Peyer's patch (tissue), 4 donors: Measurements from ENCODE around the gene SFTPD. TPM values are rescaled to one million over a fixed set of nuclear protein-coding genes. Genes with fewer than 3 reads are reported as not detected.

ENCODE experiments used
- DNase-seq, 3 donors: peaks; one replicate each; pipeline ENCODE4 v3.0.0-alpha.2; 2017 to 2019
- H3K27ac ChIP-seq, 4 donors: fragments of 200-600 bp; sonication (generic); one replicate each; pipeline ENCODE4 v1.5.1; 2016 to 2019
- H3K27me3 ChIP-seq, 2 donors: fragments of 200-600 bp; sonication (generic); one replicate each; pipeline ENCODE4 v1.5.1; 2019
- H3K36me3 ChIP-seq, 3 donors: fragments of 200-600 bp; sonication (generic); one replicate each; pipeline ENCODE4 v1.5.1; 2016 to 2019
- H3K4me1 ChIP-seq, 4 donors: fragments of 200-600 bp; sonication (generic); one replicate each; pipeline ENCODE4 v1.5.1; 2016 to 2019
- H3K4me3 ChIP-seq, 4 donors: fragments of 200-600 bp; sonication (generic); 1 replicate in 3 of 4; 2 replicates in 1 of 4; pipeline ENCODE4 v1.5.1; 2016 to 2019; ENCODE audit warnings: mild to moderate bottlenecking in 1 of 4
- H3K9me3 ChIP-seq, 4 donors: fragments of 200-600 bp; sonication (generic); one replicate each; pipeline ENCODE4 v1.5.1; 2016 to 2019; ENCODE audit warnings: mild to moderate bottlenecking in 1 of 4
- POLR2A ChIP-seq, 2 donors: fragments of 450-650 bp; IDR thresholded peaks; one replicate each; pipeline ENCODE4 v1.5.1; 2017; ENCODE audit warnings: antibody characterized with exemption in 2 of 2, mild to moderate bottlenecking in 2 of 2, moderate library complexity in 2 of 2
- total RNA-seq, 4 donors: library from RNA; depleted of rRNA; stranded (reverse); fragments of >200 nt; gene quantifications; one replicate each; pipeline ENCODE4 v1.1.0, GENCODE V29; 2016
- TF ChIP-seq, protein P1 (sequence below), 6 experiments: fragments of 450-650 bp in 4 of 6; fragments of 200-600 bp in 2 of 6; sonication (generic) in 1 of 6; IDR thresholded peaks; one replicate each; pipeline ENCODE4 v1.5.1; 2017 to 2019; ENCODE audit warnings: antibody characterized with exemption in 6 of 6, mild to moderate bottlenecking in 3 of 6, moderate library complexity in 1 of 6

Gene SFTPD
- total RNA-seq, 4 donors from 2014 or later = not detected

DNA sequence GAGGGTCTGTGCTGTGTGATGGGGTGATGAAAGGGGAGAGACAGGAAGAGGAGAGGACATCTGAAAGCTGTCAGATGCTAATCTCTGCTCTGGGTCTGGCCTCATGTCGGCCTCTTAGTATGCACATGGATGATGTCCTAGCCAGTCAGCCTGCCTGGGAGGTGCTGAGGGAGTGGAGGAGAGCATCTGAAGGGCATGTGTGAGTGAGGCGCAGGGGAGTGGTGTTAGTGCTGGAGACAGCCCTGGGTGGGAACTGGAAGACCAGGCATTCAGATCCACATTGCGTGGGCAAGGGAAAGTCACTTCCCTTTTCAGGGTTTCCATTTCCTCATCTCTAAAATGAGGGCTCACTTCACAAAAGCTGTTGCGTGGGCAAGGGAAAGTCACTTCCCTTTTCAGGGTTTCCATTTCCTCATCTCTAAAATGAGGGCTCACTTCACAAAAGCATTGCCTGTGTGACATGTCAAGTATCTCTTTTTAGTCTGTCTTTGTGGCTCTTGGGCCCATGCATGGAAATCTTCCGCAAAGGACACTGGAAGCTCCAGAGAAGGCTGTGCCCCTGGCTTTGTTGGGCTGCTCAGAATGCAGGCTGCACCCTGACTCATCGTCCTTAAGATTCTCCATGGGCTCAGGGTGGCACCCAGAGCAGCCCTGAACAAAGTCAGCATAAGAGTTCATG is 10.0 kb downstream of the SFTPD start:
- Histone ChIP-seq H3K36me3 (no peaks in the 10 kb centered on the region), H3K4me1 (peaks cover 0 to 7% (median 3%) of the 10 kb centered on the region in 4 donors), H3K27me3 (no peaks in the 10 kb centered on the region), H3K27ac (peak overlapping the region in 1 of 4 donors; percentile 45), H3K4me3 (no peak overlapping the region), H3K9me3 (no peaks in the 10 kb centered on the region)
- DNase-seq = peak in 2 of 3 donors; percentile 58 to 68
- TF ChIP-seq, protein P1, sequence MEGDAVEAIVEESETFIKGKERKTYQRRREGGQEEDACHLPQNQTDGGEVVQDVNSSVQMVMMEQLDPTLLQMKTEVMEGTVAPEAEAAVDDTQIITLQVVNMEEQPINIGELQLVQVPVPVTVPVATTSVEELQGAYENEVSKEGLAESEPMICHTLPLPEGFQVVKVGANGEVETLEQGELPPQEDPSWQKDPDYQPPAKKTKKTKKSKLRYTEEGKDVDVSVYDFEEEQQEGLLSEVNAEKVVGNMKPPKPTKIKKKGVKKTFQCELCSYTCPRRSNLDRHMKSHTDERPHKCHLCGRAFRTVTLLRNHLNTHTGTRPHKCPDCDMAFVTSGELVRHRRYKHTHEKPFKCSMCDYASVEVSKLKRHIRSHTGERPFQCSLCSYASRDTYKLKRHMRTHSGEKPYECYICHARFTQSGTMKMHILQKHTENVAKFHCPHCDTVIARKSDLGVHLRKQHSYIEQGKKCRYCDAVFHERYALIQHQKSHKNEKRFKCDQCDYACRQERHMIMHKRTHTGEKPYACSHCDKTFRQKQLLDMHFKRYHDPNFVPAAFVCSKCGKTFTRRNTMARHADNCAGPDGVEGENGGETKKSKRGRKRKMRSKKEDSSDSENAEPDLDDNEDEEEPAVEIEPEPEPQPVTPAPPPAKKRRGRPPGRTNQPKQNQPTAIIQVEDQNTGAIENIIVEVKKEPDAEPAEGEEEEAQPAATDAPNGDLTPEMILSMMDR (IDR thresholded peaks at IDR 0.05) = no peak
- no peak for TF ChIP-seq POLR2A (IDR thresholded peaks at IDR 0.05)

GRCh38 chr10:79937701-79938151 is 11.2 kb downstream of the SFTPD start:
- H3K4me3 ChIP-seq = no peak overlapping the region
- no peak for DNase-seq
- H3K27ac ChIP-seq = no peak overlapping the region
- H3K27me3 ChIP-seq = no peaks in the 10 kb centered on the region
- H3K9me3 ChIP-seq = no peaks in the 10 kb centered on the region
- peaks cover 0 to 7% (median 3%) of the 10 kb centered on the region in 4 donors for H3K4me1 ChIP-seq
- no peaks in the 10 kb centered on the region for H3K36me3 ChIP-seq
- no peak for TF ChIP-seq POLR2A (IDR thresholded peaks at IDR 0.05)
- TF ChIP-seq, protein P1 (IDR thresholded peaks at IDR 0.05) = no peak

GRCh38 chr10:79936625-79937615 is 12.0 kb downstream of the SFTPD start:
- no peak overlapping the region for H3K27ac ChIP-seq
- no peak for DNase-seq

GRCh38 chr10:79933961-79934360 is 14.9 kb downstream of the SFTPD start:
- Histone ChIP-seq H3K9me3 (no peaks in the 10 kb centered on the region), H3K4me1 (peaks cover 0 to 5% (median 3%) of the 10 kb centered on the region in 4 donors), H3K36me3 (no peaks in the 10 kb centered on the region), H3K27me3 (no peaks in the 10 kb centered on the region), H3K4me3 (no peak overlapping the region), H3K27ac (no peak overlapping the region)
- DNase-seq = no peak
- TF ChIP-seq, protein P1 (IDR thresholded peaks at IDR 0.05) = no peak
- TF ChIP-seq POLR2A (IDR thresholded peaks at IDR 0.05) = no peak

More at GRCh38 chr10:79936625-79937615, 12.0 kb downstream of the SFTPD start:
- H3K27me3 ChIP-seq = no peaks in the 10 kb centered on the region
- H3K4me1 ChIP-seq = peaks cover 0 to 7% (median 3%) of the 10 kb centered on the region in 4 donors
- H3K36me3 ChIP-seq = no peaks in the 10 kb centered on the region
- no peak for TF ChIP-seq POLR2A (IDR thresholded peaks at IDR 0.05)
- TF ChIP-seq, protein P1 (IDR thresholded peaks at IDR 0.05) = no peak
- no peak overlapping the region for H3K4me3 ChIP-seq
- no peaks in the 10 kb centered on the region for H3K9me3 ChIP-seq

DNA sequence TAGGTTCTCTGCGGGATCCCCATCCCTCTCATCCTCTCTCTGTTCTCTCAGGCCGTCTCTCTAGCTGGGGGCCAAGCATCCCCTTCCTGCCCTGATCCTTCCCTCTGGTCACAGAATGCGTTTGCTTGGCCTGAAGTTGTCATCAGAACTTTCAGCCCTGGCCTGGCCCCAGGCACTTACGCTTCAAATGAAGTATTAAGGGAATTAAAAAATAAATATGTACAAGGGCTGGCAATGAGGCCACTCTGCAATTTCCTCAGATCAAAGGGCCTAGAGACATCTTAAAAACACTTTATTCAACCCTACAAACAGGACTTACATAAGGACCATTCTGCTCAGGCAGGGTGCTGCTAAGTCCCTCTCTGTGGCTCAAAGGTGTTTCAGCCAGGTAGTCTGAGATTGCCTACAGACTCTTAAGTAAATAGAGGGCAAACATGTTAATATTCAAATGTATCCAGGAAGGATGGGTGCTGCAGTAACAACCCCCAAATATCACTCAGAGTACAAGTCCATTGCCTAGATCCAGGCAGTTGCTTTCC is 16.0 kb downstream of the SFTPD start:
- no peak overlapping the region for H3K4me3 ChIP-seq

More for the DNA sequence above, 16.0 kb downstream of the SFTPD start:
- Histone ChIP-seq H3K4me1 (peaks cover 0 to 5% (median 0%) of the 10 kb centered on the region in 4 donors), H3K9me3 (no peaks in the 10 kb centered on the region), H3K27ac (no peak overlapping the region), H3K27me3 (no peaks in the 10 kb centered on the region), H3K36me3 (no peaks in the 10 kb centered on the region)
- DNase-seq = peak in 1 of 3 donors; percentile 21
- TF ChIP-seq, protein P1 (IDR thresholded peaks at IDR 0.05) = no peak
- TF ChIP-seq POLR2A (IDR thresholded peaks at IDR 0.05) = no peak
